Fibroblast of skin of right quadriceps (primary cell): ENCODE data around the gene ZFY.

Source experiments
- DNase-seq: peaks from one replicate; pipeline ENCODE4 v3.0.0-alpha.2; 2013

ZFY gene

DNA sequence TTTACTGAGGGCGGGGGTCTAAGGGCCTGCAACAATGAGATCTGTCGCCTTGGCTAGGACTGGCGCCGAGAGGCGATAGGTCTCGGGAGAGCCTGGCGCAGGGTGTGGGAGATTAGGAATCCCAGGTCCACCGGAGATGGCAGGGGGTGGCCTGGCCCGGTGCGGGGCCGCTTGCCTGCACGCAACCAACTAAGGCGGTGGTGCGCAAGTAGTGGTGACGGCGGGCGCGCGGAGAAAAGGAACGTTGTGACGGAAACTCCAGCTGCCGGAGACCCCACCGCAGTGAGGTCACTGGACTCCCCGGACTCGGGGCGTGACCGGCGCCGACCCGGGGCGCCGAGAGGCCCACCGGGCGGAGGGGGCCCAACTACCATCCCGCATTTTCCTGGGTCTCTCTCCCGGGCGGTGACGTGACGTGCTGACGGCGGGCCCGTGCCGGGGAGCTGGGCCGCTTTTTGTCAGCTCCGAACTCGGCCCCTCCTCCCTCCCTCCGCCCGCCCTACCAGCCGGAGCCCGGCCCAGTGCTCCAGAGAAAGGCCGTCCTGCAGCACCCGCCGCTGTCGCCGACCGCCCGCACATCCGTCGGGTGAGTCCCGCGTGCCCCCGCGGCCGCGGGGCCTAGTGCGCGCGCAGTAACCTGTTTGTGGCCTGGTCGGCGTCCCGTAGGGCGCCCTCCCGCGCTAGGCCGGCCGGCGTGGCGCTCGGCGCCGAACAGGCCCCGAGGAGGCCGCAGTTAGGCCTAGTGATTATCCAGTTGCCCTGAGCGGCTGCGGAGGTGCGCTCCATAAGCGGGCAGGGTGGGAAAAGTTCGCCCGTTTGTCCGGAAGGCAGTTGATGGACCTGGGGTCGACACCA, at the start of gene ZFY:
Gene ZFY (plus strand): TSS at position 521 of the 855 bp plus-strand sequence. CDS start 18,556 bp downstream, outside the sequence.
- peak; percentile 66 for DNase-seq

DNA sequence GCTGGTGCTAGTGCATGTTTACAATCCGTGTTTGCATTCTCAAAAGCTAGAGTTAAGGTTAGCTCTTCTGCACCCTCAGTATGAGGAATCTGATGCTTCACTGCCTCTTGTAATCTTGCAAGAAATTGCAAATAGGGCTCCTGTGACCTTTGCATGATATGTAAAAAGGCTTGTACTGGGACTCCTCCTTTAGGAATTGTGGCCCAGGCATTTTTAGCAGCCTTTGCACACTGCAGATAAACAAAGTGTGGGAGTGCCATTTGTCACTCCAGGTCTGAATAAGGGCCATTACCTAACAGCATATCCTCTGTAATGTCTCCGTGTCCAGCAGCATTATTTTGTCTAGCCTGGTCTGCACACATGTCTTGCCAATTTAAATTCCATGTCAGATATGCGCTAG, 49.3 kb upstream of the ZFY start:
- no peak for DNase-seq

DNA sequence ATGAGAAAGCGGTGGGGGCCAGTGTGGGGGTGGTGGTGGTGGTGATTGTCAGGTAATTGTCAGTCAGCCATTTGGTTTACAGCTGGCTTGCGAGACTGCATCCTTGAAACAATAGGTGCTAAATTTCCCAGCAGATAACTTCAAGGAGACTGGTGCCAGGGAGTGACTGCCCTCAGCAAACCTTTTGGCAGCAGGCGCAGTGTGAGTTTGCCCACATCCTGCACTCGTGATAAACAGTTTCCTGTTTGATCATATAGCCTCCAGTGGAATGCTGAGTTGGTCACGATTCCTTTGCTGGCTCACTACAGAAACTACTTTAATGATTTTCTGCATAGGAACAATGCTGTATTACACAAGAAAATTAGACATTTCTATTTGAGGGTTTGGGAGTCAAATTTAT, 47.8 kb upstream of the ZFY start:
- DNase-seq, result peak; percentile 78

GRCh38 chrY:2887955-2888354, 47.2 kb upstream of the ZFY start:
- peak; percentile 51 for DNase-seq

GRCh38 chrY:2893471-2893870, 41.7 kb upstream of the ZFY start:
- DNase-seq, result no peak

DNA sequence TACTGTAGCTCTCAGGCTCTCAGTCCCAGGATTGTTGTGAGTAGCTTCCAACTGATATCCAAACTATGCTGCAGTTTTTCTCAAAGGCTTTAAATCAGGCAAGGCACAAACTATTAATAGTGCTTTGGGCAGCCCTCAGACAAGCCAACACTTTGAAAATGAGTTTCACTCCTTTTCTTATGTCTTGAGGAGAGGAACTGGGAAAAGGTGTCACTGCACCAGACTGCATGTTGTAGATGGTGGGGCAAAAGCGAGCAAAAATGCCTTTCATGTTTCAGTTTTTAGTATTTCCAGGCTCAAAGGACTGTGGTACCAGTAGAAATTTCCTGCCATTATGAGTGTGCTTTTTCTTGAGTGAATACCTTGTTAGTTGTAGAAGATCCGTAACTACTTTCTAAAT, 39.1 kb upstream of the ZFY start:
- DNase-seq, result no peak

DNA sequence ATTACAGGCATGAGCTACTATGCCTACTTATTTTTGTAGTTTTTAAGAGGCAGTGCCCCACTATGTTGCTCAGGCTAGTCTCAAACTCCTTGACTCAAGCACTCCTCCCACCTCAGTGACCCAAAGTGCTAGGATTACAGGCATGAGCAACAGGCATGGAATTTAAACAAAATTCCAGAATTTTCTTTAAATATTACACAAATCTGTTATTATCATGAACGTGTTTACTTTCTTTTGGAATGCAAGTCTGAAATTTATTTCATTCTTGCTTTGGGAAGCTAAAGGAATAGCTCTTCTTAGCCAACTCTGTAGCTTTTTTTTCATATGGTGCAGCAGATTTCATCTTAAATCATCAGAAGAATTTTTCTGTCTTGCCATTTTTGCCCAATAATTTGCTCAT, 27.8 kb upstream of the ZFY start:
- peak; percentile 70 for DNase-seq

GRCh38 chrY:2913066-2913815, 21.9 kb upstream of the ZFY start:
- DNase-seq, result peak; percentile 47

DNA sequence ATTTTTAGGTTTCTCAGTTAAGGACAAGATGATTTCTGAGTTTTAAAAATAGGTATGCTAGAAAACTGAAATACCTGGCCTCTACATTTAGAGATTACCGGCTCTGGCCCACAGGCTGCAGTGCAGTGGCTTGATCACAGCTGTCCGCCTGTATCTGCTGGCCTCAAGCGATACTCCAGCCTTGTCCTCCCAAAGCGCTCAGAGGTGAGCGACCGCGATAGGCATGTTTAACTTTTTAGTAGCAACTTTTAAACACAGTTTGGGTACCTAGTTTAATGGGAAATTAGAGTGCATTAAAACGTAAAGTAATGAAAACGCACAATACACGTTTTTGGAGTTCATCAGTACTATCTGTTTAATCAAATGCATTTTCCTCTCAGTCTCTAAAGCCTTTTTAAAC, 1.1 kb upstream of the ZFY start:
- peak; percentile 5 for DNase-seq

GRCh38 chrY:2935716-2936435, 695 bp downstream of the ZFY start:
- peak; percentile 92 for DNase-seq

DNA sequence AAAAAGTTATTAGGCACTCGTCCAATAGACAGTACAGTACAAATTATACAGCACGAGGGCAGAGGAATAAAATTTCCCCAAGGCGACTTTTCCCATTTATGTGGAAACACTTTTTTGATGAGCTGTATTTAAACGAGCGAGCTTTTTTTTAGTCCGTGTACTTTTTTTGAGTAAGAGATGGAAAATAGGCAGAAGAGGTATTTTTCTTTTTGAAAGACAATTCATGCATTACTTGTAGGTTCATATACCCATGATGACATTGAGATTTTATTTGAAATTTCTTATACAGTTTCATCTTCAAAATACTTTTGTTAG, 1.2 kb downstream of the ZFY start:
- DNase-seq, result no peak

- DNase-seq, result no peak
Measured at GRCh38 chrY:2937149-2937548, 2.0 kb downstream of the ZFY start.

GRCh38 chrY:2949590-2950252, 14.5 kb downstream of the ZFY start:
- DNase-seq, result no peak

GRCh38 chrY:2950655-2951054, 15.5 kb downstream of the ZFY start:
- no peak for DNase-seq

- DNase-seq, result no peak
Measured at GRCh38 chrY:2952912-2953311, 17.7 kb downstream of the ZFY start.

GRCh38 chrY:2954735-2955134, 19.6 kb downstream of the ZFY start:
- no peak for DNase-seq

DNA sequence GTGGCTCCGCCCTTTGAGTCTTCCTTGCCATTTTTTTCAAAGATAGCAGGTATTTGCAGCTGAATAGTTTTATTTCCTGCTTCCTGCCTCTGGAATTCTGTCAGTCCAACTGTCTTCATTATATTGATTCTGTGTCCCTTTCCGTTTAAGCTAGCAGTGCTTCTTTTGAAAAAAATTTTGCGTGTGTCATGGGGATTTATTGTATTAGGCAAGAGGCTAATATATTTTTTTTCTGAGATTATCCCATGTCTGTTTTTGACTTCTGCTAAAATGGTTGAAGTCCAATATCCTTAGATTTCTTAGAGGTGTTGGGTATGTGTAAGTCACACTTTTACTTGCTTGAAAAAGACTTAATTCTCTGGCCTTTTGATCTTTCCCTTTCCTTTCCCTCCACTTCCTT, 20.4 kb downstream of the ZFY start:
- DNase-seq, result no peak

DNA sequence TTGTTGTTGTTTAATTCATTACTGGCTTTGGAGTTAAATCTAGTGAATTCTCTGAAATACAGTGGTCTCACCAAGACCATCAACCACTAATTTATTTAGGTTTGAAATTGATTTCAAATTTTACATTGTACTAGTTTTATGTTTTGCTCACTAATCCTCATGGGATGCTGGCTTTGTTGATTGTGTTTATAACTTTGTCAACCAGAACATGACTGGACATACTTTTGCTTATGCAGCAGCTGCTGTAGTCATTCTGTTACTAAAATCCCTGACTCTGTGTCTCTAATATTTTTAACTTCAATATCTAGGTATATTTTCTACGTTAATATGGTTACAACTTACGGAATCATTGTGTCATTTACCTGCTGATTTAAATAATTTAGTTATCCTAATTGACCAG, 26.9 kb downstream of the ZFY start:
- no peak for DNase-seq

DNA sequence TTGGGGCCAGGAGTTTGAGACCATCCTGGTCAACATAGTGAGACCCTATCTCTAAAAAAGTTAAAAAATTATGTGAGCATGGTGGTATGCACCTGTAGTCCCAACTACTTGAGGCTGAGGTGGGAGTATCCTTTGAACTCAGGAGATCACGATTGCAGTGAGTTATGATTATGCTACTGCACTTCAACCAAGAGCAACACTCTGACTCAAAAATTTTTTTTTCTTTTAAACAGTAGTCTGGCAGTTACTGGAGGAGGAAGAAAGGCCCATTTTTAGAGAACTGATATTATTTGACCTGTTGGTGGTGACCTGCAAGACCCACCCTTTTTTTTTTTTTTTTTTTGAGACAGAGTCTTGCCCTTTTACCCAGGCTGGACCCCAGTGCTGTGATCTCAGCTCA, 29.6 kb downstream of the ZFY start:
- DNase-seq, result no peak

DNA sequence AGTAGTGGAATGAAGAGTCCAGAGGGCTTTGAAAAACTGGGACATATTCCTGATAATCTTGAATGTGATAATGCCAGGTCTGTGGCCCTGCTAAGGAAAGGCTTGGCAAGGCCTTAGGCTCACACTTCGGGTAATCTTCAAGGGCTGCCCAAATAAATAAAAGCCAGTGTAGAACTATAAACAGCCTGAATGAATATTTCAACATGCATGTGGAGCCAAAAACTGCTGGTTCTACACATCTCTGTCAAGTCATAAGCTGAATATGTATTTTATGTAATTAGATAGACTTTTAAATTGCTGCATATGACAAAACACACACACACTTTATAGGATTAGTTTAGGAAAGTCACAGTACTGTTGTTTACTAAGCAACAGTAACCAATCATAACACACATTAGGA, 30.4 kb downstream of the ZFY start:
- no peak for DNase-seq

GRCh38 chrY:2969561-2969960, 34.4 kb downstream of the ZFY start:
- no peak for DNase-seq

DNA sequence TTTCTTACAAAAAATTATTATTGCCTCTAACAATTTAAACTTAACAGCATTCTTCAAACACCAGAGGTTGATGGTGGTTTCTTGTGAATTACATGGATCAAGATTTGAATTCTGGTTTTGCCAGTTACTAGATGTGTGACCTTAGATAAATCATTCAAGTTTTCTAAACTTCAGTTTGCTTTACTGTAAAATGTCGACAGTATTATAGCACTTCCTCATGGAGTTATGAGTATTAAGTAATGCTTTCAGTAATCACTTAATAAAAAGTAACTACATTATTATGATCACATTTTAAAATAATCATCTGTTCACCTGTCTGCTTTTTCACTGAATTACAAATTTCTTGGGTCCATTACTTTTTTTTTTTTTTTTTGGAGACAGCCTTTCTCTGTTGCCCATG, 37.5 kb downstream of the ZFY start:
- no peak for DNase-seq

GRCh38 chrY:2973110-2973751, 38.0 kb downstream of the ZFY start:
- DNase-seq, result no peak
